Neural progenitor cell (in vitro differentiated cells): ENCODE measurements around the gene EIF3A. TPM values are rescaled to one million over a fixed set of nuclear protein-coding genes. Genes with fewer than 3 reads are reported as not detected.

ENCODE experiments used
- DNase-seq: peaks from one replicate; pipeline ENCODE4 v3.0.0-alpha.2; 2016; ENCODE audit warnings: low spot score
- H2AFZ ChIP-seq: fragments of 200-600 bp; sonication (generic); replicated peaks from 2 replicates; pipeline ENCODE4 v1.6.1; 2016; ENCODE audit warnings: antibody characterized with exemption
- H3F3A ChIP-seq: fragments of 200-600 bp; sonication (generic); 2 replicates; pipeline ENCODE4 v1.6.1; 2016; ENCODE audit warnings: antibody characterized with exemption, low read depth
- H3K27ac ChIP-seq: fragments of 200-600 bp; sonication (generic); 2 replicates; pipeline ENCODE4 v1.5.1; 2016; ENCODE audit warnings: mild to moderate bottlenecking
- H3K27me3 ChIP-seq: fragments of 200-600 bp; sonication (generic); 2 replicates; pipeline ENCODE4 v1.6.1; 2016; ENCODE audit warnings: mild to moderate bottlenecking, moderate library complexity
- H3K36me3 ChIP-seq: fragments of 200-600 bp; sonication (generic); 2 replicates; pipeline ENCODE4 v1.5.1; 2016
- H3K4me1 ChIP-seq: fragments of 200-600 bp; sonication (generic); 2 replicates; pipeline ENCODE4 v1.6.1; 2016; ENCODE audit warnings: mixed run types
- H3K4me2 ChIP-seq: fragments of 200-600 bp; sonication (generic); 2 replicates; pipeline ENCODE4 v1.6.1; 2016
- H3K4me3 ChIP-seq: fragments of 200-600 bp; sonication (generic); 2 replicates; pipeline ENCODE4 v1.5.1; 2016
- H3K79me2 ChIP-seq: fragments of 200-600 bp; sonication (generic); 2 replicates; pipeline ENCODE4 v1.6.1; 2016; ENCODE audit warnings: low read depth
- H3K9ac ChIP-seq: fragments of 200-600 bp; sonication (generic); 2 replicates; pipeline ENCODE4 v1.6.1; 2016
- H3K9me3 ChIP-seq: fragments of 200-600 bp; sonication (generic); 2 replicates; pipeline ENCODE4 v1.5.1; 2016; ENCODE audit warnings: low read depth
- H4K20me1 ChIP-seq: fragments of 200-600 bp; sonication (generic); 2 replicates; pipeline ENCODE4 v1.6.1; 2016; ENCODE audit warnings: low read depth
- H3K27ac Mint-ChIP-seq: 3 replicates; pipeline ENCODE4 v1.8.0; 2021; ENCODE audit warnings: mixed read lengths
- H3K27me3 Mint-ChIP-seq: 2 replicates; pipeline ENCODE4 v1.8.0; 2022; ENCODE audit warnings: low read depth, mild to moderate bottlenecking, inconsistent platforms, moderate library complexity, mixed read lengths; ENCODE audit not compliant: insufficient read depth
- H3K36me3 Mint-ChIP-seq: 3 replicates; pipeline ENCODE4 v1.8.0; 2021; ENCODE audit warnings: mixed read lengths
- H3K4me1 Mint-ChIP-seq: 3 replicates; pipeline ENCODE4 v1.8.0; 2021; ENCODE audit warnings: mixed read lengths
- H3K4me3 Mint-ChIP-seq: 3 replicates; pipeline ENCODE4 v1.8.0; 2021; ENCODE audit warnings: mild to moderate bottlenecking, moderate library complexity, mixed read lengths
- H3K9me3 Mint-ChIP-seq: 3 replicates; pipeline ENCODE4 v1.8.0; 2020; ENCODE audit warnings: mixed read lengths
- EZH2 ChIP-seq: fragments of 200-600 bp; sonication (generic); IDR thresholded peaks from 2 replicates; pipeline ENCODE4 v1.6.1; 2017; ENCODE audit warnings: antibody characterized with exemption, mild to moderate bottlenecking, moderate library complexity
- EZH2phosphoT487 ChIP-seq: fragments of 200-600 bp; sonication (generic); IDR thresholded peaks from 2 replicates; pipeline ENCODE4 v1.6.1; 2017; ENCODE audit warnings: antibody characterized with exemption
- total RNA-seq: library from RNA; depleted of rRNA; stranded (reverse); fragments of >200 nt; gene quantifications from 2 replicates; pipeline ENCODE4 v1.2.3, GENCODE V29; 2015; ENCODE audit warnings: low replicate concordance
- TF ChIP-seq, protein P1 (sequence below): fragments of 200-600 bp; sonication (generic); IDR thresholded peaks from 2 replicates; pipeline ENCODE4 v1.5.1; 2017; ENCODE audit warnings: antibody characterized with exemption, mild to moderate bottlenecking

The EIF3A gene
- total RNA-seq, 1 donor from 2014 or later = 133 TPM

DNA sequence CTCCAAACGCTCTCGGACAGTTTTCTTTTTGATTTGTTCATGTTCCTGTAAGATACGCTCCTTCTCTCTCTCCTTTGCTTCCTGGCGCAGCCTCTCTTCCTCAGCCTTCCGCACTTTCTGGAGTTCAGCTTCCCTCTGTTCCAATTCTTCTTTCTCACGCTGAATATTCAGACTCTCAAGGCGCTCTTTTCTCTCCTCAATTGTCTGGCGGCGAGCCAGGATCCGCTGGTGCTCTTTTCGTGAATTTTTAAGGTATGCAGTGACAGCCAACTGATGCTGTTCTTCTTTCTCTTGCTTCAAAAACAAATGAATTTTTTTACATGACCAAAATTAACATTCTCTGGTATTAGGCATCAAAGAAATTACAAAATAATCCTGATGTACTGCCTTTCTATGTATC is 22.6 kb downstream of the EIF3A start:
- Histone ChIP-seq H4K20me1 (peaks cover 24% of the 10 kb centered on the region), H3K36me3 (peaks cover 62% of the 10 kb centered on the region), H3K4me2 (no peak overlapping the region), H3K27ac (no peak overlapping the region), H3K4me3 (no peak overlapping the region), H3K27me3 (no peaks in the 10 kb centered on the region), H3F3A (peaks cover 6% of the 10 kb centered on the region), H3K9ac (no peak overlapping the region), H3K79me2 (peaks cover 92% of the 10 kb centered on the region), H3K9me3 (no peaks in the 10 kb centered on the region), H2AFZ (no peak overlapping the region), H3K4me1 (no peaks in the 10 kb centered on the region)
- Mint-ChIP-seq H3K27me3 (peaks cover 2% of the 10 kb centered on the region), H3K4me1 (peaks cover 19% of the 10 kb centered on the region), H3K4me3 (no peak overlapping the region), H3K36me3 (peaks cover 55% of the 10 kb centered on the region), H3K27ac (no peak overlapping the region), H3K9me3 (no peaks in the 10 kb centered on the region)
- TF ChIP-seq, protein P1, sequence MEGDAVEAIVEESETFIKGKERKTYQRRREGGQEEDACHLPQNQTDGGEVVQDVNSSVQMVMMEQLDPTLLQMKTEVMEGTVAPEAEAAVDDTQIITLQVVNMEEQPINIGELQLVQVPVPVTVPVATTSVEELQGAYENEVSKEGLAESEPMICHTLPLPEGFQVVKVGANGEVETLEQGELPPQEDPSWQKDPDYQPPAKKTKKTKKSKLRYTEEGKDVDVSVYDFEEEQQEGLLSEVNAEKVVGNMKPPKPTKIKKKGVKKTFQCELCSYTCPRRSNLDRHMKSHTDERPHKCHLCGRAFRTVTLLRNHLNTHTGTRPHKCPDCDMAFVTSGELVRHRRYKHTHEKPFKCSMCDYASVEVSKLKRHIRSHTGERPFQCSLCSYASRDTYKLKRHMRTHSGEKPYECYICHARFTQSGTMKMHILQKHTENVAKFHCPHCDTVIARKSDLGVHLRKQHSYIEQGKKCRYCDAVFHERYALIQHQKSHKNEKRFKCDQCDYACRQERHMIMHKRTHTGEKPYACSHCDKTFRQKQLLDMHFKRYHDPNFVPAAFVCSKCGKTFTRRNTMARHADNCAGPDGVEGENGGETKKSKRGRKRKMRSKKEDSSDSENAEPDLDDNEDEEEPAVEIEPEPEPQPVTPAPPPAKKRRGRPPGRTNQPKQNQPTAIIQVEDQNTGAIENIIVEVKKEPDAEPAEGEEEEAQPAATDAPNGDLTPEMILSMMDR = no peak
- no peak for DNase-seq

DNA sequence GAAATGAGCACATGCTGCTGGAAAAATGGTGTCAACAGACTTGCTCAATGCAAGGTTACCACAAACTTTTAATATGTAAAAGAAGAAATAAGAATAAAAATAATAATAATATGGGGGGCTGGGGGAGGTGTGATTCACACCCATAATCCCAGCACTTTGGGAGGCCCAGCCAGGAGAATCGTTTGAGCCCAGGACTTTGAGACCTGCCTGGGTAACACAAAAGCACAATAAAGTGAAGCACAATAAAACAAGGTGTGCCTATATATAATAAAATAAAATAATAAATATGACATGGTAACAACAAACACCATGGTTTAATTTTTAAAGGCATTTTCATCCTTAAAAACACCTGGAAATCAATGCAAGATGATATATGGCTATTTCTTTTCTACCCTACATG is 25.1 kb downstream of the EIF3A start:
- H3K9ac ChIP-seq = no peak overlapping the region
- H3K4me1 ChIP-seq = no peaks in the 10 kb centered on the region
- no peak overlapping the region for H3K4me3 ChIP-seq
- H3K4me3 Mint-ChIP-seq = no peak overlapping the region
- DNase-seq = no peak
- no peaks in the 10 kb centered on the region for H3K9me3 Mint-ChIP-seq
- peaks cover 22% of the 10 kb centered on the region for H4K20me1 ChIP-seq
- TF ChIP-seq EZH2phosphoT487 = no peak
- TF ChIP-seq, protein P1 = no peak
- no peak for TF ChIP-seq EZH2
- H3K27ac ChIP-seq = no peak overlapping the region
- no peaks in the 10 kb centered on the region for H3K9me3 ChIP-seq
- H3K27me3 Mint-ChIP-seq = no peaks in the 10 kb centered on the region
- peaks cover 6% of the 10 kb centered on the region for H3F3A ChIP-seq
- no peak overlapping the region for H2AFZ ChIP-seq
- peaks cover 65% of the 10 kb centered on the region for H3K36me3 Mint-ChIP-seq
- peaks cover 71% of the 10 kb centered on the region for H3K36me3 ChIP-seq
- peaks cover 10% of the 10 kb centered on the region for H3K4me1 Mint-ChIP-seq
- no peak overlapping the region for H3K27ac Mint-ChIP-seq
- peaks cover 91% of the 10 kb centered on the region for H3K79me2 ChIP-seq
- H3K27me3 ChIP-seq = no peaks in the 10 kb centered on the region
- H3K4me2 ChIP-seq = no peak overlapping the region

DNA sequence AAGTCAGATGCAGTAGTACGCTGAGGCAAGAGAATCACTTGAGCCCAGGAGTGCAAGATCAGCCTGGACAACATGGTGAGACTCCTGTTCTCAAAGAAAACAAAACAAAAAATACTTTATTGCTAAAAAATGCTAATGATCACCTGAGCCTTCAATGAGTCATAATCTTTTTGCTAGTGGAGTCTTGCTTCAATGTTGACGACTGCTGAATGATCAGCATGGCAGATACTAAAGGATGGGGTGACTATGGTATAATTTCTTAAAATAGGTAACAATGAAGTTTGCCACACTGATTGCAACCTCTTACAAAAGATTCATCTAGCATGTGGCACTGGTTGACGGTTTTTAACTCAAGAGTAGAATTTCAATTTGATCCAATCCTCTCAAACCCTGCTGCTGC is 28.8 kb downstream of the EIF3A start:
- no peak overlapping the region for H3K9ac ChIP-seq
- Mint-ChIP-seq H3K9me3 (no peaks in the 10 kb centered on the region), H3K36me3 (peaks cover 51% of the 10 kb centered on the region), H3K4me3 (no peak overlapping the region), H3K4me1 (no peaks in the 10 kb centered on the region), H3K27ac (no peak overlapping the region), H3K27me3 (no peaks in the 10 kb centered on the region)
- H3K4me3 ChIP-seq = no peak overlapping the region
- no peaks in the 10 kb centered on the region for H3K27me3 ChIP-seq
- H3K4me2 ChIP-seq = no peak overlapping the region
- no peak overlapping the region for H2AFZ ChIP-seq
- no peak overlapping the region for H3K27ac ChIP-seq
- H3K9me3 ChIP-seq = no peaks in the 10 kb centered on the region
- no peaks in the 10 kb centered on the region for H3K4me1 ChIP-seq
- TF ChIP-seq, protein P1 = no peak
- TF ChIP-seq EZH2phosphoT487 = no peak
- TF ChIP-seq EZH2 = no peak
- H3F3A ChIP-seq = peaks cover 5% of the 10 kb centered on the region
- no peak for DNase-seq
- peaks cover 52% of the 10 kb centered on the region for H3K36me3 ChIP-seq
- peaks cover 50% of the 10 kb centered on the region for H4K20me1 ChIP-seq
- H3K79me2 ChIP-seq = peaks cover 96% of the 10 kb centered on the region

- no peak overlapping the region for H3K4me3 ChIP-seq
- peak overlapping the region; percentile 29 for H3K27ac ChIP-seq
- no peak overlapping the region for H3K9ac ChIP-seq
- no peak overlapping the region for H3K4me2 ChIP-seq
- H3K36me3 ChIP-seq = peaks cover 32% of the 10 kb centered on the region
- H3F3A ChIP-seq = peaks cover 4% of the 10 kb centered on the region
- H3K9me3 ChIP-seq = no peaks in the 10 kb centered on the region
- H3K79me2 ChIP-seq = peaks cover 97% of the 10 kb centered on the region
- no peak for TF ChIP-seq EZH2phosphoT487
- TF ChIP-seq EZH2 = no peak
- TF ChIP-seq, protein P1 = no peak
- Mint-ChIP-seq H3K4me3 (no peak overlapping the region), H3K27ac (no peak overlapping the region), H3K4me1 (no peaks in the 10 kb centered on the region), H3K27me3 (no peaks in the 10 kb centered on the region), H3K9me3 (no peaks in the 10 kb centered on the region), H3K36me3 (peaks cover 51% of the 10 kb centered on the region)
- DNase-seq = no peak
- H3K27me3 ChIP-seq = no peaks in the 10 kb centered on the region
- H4K20me1 ChIP-seq = peaks cover 66% of the 10 kb centered on the region
- H2AFZ ChIP-seq = no peak overlapping the region
- H3K4me1 ChIP-seq = no peaks in the 10 kb centered on the region
Measured at GRCh38 chr10:119049777-119050176, 30.8 kb downstream of the EIF3A start.
